ENCODE data around the gene C19orf85.

DNA sequence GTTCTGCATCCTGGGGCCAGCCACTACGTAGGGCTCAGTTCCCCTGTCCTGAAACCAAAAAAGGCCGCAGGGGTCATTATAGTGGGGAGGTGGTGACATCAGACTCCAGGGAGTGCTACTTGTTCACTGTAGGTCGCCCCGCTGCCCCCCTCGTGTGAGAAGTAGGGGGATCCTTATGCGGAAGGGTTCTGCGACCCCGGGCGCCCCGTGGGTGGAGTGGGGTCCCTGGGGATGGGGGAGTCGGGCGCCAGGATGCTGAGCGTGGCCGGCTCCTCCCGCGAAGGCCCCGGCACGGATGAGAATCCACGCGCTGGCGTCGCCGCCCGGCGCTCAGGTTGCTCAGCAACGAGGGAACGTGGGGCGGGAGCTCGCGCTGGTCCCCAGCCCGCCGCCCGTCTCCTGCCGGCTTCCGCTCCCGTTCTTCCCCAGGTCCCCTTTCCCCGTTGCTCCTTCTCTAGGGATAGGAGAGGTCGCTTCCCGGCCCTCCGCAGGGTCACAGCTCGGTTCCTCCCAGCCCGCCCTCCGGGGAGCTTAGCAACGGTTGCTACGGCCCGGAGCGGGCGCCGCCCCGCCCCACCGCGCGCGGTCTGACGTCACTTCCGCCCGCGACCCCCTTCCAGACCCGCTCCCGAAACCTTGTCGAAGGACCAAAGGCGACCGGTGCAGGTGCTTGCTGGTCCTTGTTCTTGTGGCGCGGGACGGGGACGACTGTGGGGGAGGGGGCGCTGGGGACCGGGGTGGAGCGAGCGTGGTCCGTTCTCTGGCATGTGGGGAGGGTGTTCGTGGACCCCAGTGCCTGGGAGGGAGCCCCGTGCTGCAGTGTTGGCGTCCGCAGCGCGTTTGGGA lies 20.3 kb upstream of the C19orf85 start, which contains the start of gene NAT14:
- TF ChIP-seq, protein P1, sequence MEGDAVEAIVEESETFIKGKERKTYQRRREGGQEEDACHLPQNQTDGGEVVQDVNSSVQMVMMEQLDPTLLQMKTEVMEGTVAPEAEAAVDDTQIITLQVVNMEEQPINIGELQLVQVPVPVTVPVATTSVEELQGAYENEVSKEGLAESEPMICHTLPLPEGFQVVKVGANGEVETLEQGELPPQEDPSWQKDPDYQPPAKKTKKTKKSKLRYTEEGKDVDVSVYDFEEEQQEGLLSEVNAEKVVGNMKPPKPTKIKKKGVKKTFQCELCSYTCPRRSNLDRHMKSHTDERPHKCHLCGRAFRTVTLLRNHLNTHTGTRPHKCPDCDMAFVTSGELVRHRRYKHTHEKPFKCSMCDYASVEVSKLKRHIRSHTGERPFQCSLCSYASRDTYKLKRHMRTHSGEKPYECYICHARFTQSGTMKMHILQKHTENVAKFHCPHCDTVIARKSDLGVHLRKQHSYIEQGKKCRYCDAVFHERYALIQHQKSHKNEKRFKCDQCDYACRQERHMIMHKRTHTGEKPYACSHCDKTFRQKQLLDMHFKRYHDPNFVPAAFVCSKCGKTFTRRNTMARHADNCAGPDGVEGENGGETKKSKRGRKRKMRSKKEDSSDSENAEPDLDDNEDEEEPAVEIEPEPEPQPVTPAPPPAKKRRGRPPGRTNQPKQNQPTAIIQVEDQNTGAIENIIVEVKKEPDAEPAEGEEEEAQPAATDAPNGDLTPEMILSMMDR (conservative IDR thresholded peaks at IDR 0.05) = no peak
- TF ChIP-seq EZH2 (IDR thresholded peaks at IDR 0.05; ENCODE audit: low read depth) = no peak

Measured in PC-9 (cell line).